GM23338 (cell line): ENCODE results near the gene SLC44A1. TPM values are rescaled to one million over a fixed set of nuclear protein-coding genes. Genes with fewer than 3 reads are reported as not detected.

Source experiments
- ATAC-seq: fragments of 200-7000 bp; cut with Tn5 transposase; 3 replicates; pipeline ENCODE4 v1.9.1; 2020
- DNase-seq: peaks from one replicate; pipeline ENCODE4 v3.0.0-alpha.2; 2015; ENCODE audit warnings: low spot score
- H2AFZ ChIP-seq: fragments of 200-600 bp; sonication (generic); 2 replicates; pipeline ENCODE4 v1.8.0; 2016; ENCODE audit warnings: antibody characterized with exemption, mild to moderate bottlenecking, moderate library complexity
- H3F3A ChIP-seq: fragments of 200-600 bp; sonication (generic); replicated peaks from 2 replicates; pipeline ENCODE4 v1.8.0; 2017; ENCODE audit warnings: antibody characterized with exemption, mixed run types, low read depth
- H3K27ac ChIP-seq: fragments of 200-600 bp; sonication (generic); 2 replicates; pipeline ENCODE4 v1.6.1; 2016; ENCODE audit warnings: low read depth
- H3K27me3 ChIP-seq: fragments of 200-600 bp; sonication (generic); 2 replicates; pipeline ENCODE4 v1.8.0; 2016; ENCODE audit warnings: mild to moderate bottlenecking, mixed run types, moderate library complexity; ENCODE audit not compliant: insufficient read depth
- H3K36me3 ChIP-seq: fragments of 200-600 bp; sonication (generic); 2 replicates; pipeline ENCODE4 v1.8.0; 2016; ENCODE audit warnings: mild to moderate bottlenecking; ENCODE audit not compliant: insufficient read depth
- H3K4me1 ChIP-seq: fragments of 200-600 bp; sonication (generic); 2 replicates; pipeline ENCODE4 v1.8.0; 2016; ENCODE audit warnings: mild to moderate bottlenecking, moderate library complexity; ENCODE audit not compliant: insufficient read depth
- H3K4me2 ChIP-seq: fragments of 200-600 bp; sonication (generic); 2 replicates; pipeline ENCODE4 v1.7.1; 2017; ENCODE audit warnings: mixed run types
- H3K4me3 ChIP-seq: fragments of 200-600 bp; sonication (generic); 2 replicates; pipeline ENCODE4 v1.6.1; 2016; ENCODE audit warnings: mixed run types
- H3K79me2 ChIP-seq: fragments of 200-600 bp; sonication (generic); replicated peaks from 2 replicates; pipeline ENCODE4 v1.8.0; 2017; ENCODE audit warnings: mild to moderate bottlenecking; ENCODE audit not compliant: insufficient read depth
- H3K9me2 ChIP-seq: fragments of 200-600 bp; sonication (generic); 2 replicates; pipeline ENCODE4 v1.8.0; 2017; ENCODE audit not compliant: insufficient read depth
- H4K20me1 ChIP-seq: fragments of 200-600 bp; sonication (generic); replicated peaks from 2 replicates; pipeline ENCODE4 v1.8.0; 2017; ENCODE audit warnings: mild to moderate bottlenecking; ENCODE audit not compliant: insufficient read depth
- H3K27ac Mint-ChIP-seq: 2 replicates; pipeline ENCODE4 v1.8.0; 2020; ENCODE audit warnings: inconsistent platforms, mild to moderate bottlenecking, moderate library complexity, mixed read lengths
- H3K27me3 Mint-ChIP-seq: 3 replicates; pipeline ENCODE4 v1.8.0; 2022; ENCODE audit warnings: low read depth, mild to moderate bottlenecking, moderate library complexity, mixed read lengths, inconsistent platforms; ENCODE audit not compliant: insufficient read depth, poor library complexity
- H3K36me3 Mint-ChIP-seq: 3 replicates; pipeline ENCODE4 v1.8.0; 2021; ENCODE audit warnings: low read depth, mild to moderate bottlenecking, inconsistent platforms, moderate library complexity, mixed read lengths
- H3K4me1 Mint-ChIP-seq: 3 replicates; pipeline ENCODE4 v1.8.0; 2020; ENCODE audit warnings: mild to moderate bottlenecking, inconsistent platforms, mixed read lengths
- H3K4me3 Mint-ChIP-seq: 3 replicates; pipeline ENCODE4 v1.8.0; 2021; ENCODE audit warnings: moderate library complexity, mild to moderate bottlenecking, inconsistent platforms, mixed read lengths
- H3K9me3 Mint-ChIP-seq: 3 replicates; pipeline ENCODE4 v1.8.0; 2020; ENCODE audit warnings: moderate library complexity, mild to moderate bottlenecking, inconsistent platforms, mixed read lengths
- CREB1 ChIP-seq: fragments of 250-450 bp; sonication (Bioruptor Pico); IDR thresholded peaks from 2 replicates; pipeline ENCODE4 v1.5.0; 2020; ENCODE audit warnings: low read depth, mild to moderate bottlenecking, moderate library complexity
- EZH2 ChIP-seq: fragments of 200-600 bp; sonication (generic); IDR thresholded peaks from one replicate; pipeline ENCODE4 v1.8.0; 2017; ENCODE audit warnings: antibody characterized with exemption, mild to moderate bottlenecking, low read depth; ENCODE audit not compliant: unreplicated experiment
- EZH2phosphoT487 ChIP-seq: fragments of 200-600 bp; sonication (generic); IDR thresholded peaks from one replicate; pipeline ENCODE4 v1.8.1; 2018; ENCODE audit warnings: antibody characterized with exemption; ENCODE audit not compliant: unreplicated experiment
- STAT1 ChIP-seq: IDR thresholded peaks from one replicate; pipeline ENCODE4 v1.6.1; 2016; ENCODE audit warnings: antibody characterized with exemption; ENCODE audit not compliant: unreplicated experiment
- ZNF331 ChIP-seq: fragments of 250-450 bp; sonication (Bioruptor Pico); IDR thresholded peaks from 2 replicates; pipeline ENCODE4 v1.5.0; 2020; ENCODE audit warnings: low read depth, mild to moderate bottlenecking, moderate library complexity
- ZNF462 ChIP-seq: fragments of 250-450 bp; sonication (Bioruptor Pico); IDR thresholded peaks from 2 replicates; pipeline ENCODE4 v1.5.0; 2020; ENCODE audit warnings: mild to moderate bottlenecking, moderate library complexity
- polyA plus RNA-seq: library from polyadenylated mRNA; unstranded; fragments of >200 nt; fragmentation: Nextera tagmentation; extraction: Ambion mirVana; gene quantifications from 2 replicates; pipeline ENCODE4 v1.2.1, GENCODE V29; 2016
- total RNA-seq: library from RNA; depleted of rRNA; stranded (reverse); fragments of >200 nt; shearing (Covaris generic); gene quantifications from 2 replicates; pipeline ENCODE4 v1.2.3, GENCODE V29; 2014
- TF ChIP-seq, protein P1 (sequence below): IDR thresholded peaks from 2 replicates; pipeline ENCODE4 v1.6.1; 2016; ENCODE audit warnings: antibody characterized with exemption

SLC44A1 gene
- total and polyA plus RNA-seq, 2 experiments from 2014 or later = 14.9 to 75.0 TPM

DNA sequence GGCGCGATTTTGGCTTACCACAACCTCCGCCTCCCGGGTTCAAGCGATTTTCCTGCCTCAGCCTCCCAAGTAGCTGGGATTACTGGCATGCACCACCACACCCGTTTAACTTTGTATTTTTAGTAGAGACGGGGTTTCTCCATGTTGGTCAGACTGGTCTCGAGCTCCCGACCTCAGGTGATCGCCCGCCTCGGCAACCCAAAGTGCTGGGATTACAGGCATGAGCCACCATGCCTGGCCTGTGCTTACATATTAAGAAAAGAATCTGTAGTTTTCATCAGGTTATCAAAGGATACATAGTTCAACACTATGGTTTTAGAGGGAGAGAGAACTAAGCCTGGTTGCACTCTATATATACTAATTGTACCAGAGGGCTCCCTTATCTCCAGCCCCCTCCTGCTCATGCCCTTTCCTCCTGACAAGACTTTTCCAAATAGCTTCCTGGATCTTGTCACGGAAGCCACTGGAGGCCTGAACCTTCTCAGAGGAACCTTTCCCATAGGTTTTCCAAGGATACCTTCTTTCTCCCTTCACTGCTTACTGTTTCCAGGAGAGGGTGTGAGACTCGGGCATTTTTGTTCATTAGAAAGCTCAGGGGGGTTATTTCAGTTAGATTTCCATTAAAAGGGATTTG, 53.1 kb downstream of the SLC44A1 start:
- Histone ChIP-seq H4K20me1 (no peaks in the 10 kb centered on the region), H3K27ac (peak overlapping the region; percentile 82), H3K9me2 (no peaks in the 10 kb centered on the region), H3K4me2 (peak overlapping the region; percentile 0; the same call in 1 of the 2 replicates), H3K4me1 (peaks cover 52% of the 10 kb centered on the region), H2AFZ (no peak overlapping the region), H3K36me3 (no peaks in the 10 kb centered on the region), H3F3A (no peaks in the 10 kb centered on the region), H3K27me3 (no peaks in the 10 kb centered on the region), H3K79me2 (peaks cover 54% of the 10 kb centered on the region), H3K4me3 (no peak overlapping the region)
- Mint-ChIP-seq H3K9me3 (no peaks in the 10 kb centered on the region), H3K36me3 (peaks cover 23% of the 10 kb centered on the region; the same call in 2 of the 3 replicates), H3K27me3 (peaks cover 2% of the 10 kb centered on the region), H3K4me3 (no peak overlapping the region), H3K4me1 (peaks cover 72% of the 10 kb centered on the region), H3K27ac (peak overlapping the region; percentile 98)
- DNase-seq (peak; percentile 37), ATAC-seq (peak; percentile 31)
- no peak for TF ChIP-seq EZH2phosphoT487

GRCh38 chr9:105299190-105299854, 54.9 kb downstream of the SLC44A1 start:
- Histone ChIP-seq H3K27me3 (no peaks in the 10 kb centered on the region), H3K4me1 (peaks cover 36% of the 10 kb centered on the region), H3K4me3 (no peak overlapping the region), H3K79me2 (peaks cover 50% of the 10 kb centered on the region), H4K20me1 (no peaks in the 10 kb centered on the region), H3K36me3 (no peaks in the 10 kb centered on the region), H2AFZ (no peak overlapping the region), H3K27ac (no peak overlapping the region), H3K9me2 (no peaks in the 10 kb centered on the region), H3F3A (no peaks in the 10 kb centered on the region), H3K4me2 (no peak overlapping the region)
- Mint-ChIP-seq H3K9me3 (no peaks in the 10 kb centered on the region), H3K27ac (peak overlapping the region; percentile 98; the same call in 1 of the 2 replicates), H3K27me3 (no peaks in the 10 kb centered on the region), H3K4me1 (peaks cover 56% of the 10 kb centered on the region), H3K36me3 (peaks cover 31% of the 10 kb centered on the region; the same call in 2 of the 3 replicates), H3K4me3 (no peak overlapping the region)
- TF ChIP-seq ZNF331 (CRISPR knock-in tag) (no peak), EZH2 (no peak), CREB1 (CRISPR knock-in tag) (no peak), STAT1 (no peak), ZNF462 (CRISPR knock-in tag) (no peak)
- TF ChIP-seq, protein P1, sequence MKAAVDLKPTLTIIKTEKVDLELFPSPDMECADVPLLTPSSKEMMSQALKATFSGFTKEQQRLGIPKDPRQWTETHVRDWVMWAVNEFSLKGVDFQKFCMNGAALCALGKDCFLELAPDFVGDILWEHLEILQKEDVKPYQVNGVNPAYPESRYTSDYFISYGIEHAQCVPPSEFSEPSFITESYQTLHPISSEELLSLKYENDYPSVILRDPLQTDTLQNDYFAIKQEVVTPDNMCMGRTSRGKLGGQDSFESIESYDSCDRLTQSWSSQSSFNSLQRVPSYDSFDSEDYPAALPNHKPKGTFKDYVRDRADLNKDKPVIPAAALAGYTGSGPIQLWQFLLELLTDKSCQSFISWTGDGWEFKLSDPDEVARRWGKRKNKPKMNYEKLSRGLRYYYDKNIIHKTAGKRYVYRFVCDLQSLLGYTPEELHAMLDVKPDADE = no peak
- ATAC-seq (no peak), DNase-seq (no peak)
